DMS 273 (cell line): ENCODE data around the gene EXOC3L4.
"Not testable (repeated sequence)": the region's sequence is repeated elsewhere in the genome, so short reads cannot be mapped to it uniquely, and the experiment has no call there.

Experiments
- DNase-seq: peaks from one replicate; lab custom pipeline; 2025; ENCODE audit not compliant: unreplicated experiment; lab: John Stamatoyannopoulos, UW

Gene EXOC3L4

DNA sequence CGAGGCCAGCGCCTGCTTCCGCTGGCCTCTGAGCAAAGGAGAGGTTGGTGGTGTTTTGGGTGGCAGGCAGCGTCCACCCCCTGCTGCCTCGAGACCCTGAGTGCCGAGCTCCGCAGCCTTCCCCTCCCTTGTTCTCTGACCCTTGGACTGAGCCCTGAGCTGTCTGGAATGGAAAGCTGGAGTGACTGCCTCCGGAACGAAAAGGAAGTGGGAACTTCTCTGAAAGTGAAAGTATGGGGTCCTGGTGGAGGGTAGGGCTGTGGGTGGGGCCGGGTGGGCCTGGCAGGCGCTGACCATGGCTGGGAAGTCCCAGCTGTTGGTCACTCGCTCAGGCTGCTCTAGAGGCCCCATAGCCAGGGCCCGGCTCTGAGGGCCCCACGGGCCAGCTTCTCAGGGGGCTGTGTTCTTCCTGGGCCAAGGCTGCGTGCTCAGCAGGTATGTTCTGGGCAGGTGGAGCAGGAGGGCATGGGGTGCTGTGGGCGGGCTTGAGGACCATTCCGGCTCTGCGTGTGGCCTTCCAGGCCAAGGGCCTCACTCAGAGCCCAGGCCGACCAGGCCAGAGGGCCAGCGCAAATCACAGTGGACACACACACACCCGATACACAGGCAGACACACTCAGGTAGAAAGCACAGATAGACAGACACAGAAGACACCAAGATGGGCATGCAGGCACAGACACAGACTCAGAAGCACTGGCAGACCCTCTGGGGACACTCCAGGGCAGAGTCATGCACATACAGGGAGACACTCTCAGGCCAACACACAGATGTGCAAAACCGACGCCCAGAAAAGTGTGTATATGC is at the start of gene EXOC3L4:
TSS of gene EXOC3L4 (plus strand) at position 320 of the 804 bp plus-strand sequence. CDS start 5,495 bp downstream, outside the sequence.
- DNase-seq: no peak

DNA sequence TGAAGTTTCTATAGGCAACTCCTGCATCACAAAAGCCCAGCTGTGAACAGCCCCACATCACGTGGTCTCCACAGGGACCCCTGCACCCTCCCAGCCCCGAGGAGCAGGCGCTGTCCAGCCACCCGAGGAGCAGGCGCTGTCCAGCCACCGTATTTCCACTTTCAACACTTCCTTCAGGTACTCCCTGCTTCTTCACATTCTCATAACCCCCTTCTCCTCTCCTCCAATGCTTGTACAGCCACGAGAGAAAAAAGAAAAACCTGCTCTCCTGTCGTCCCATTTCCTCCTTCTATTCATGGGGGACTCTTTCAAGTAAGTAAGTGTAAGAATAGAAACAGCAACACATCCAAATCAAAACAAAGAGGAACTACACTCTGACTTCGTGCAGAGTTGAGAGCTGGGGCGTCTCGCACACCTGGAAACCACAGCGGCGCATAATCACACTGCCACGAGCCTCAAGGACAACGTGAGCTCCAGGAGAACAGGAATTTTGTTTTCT is 49.1 kb upstream of the EXOC3L4 start:
- no peak for DNase-seq

DNA sequence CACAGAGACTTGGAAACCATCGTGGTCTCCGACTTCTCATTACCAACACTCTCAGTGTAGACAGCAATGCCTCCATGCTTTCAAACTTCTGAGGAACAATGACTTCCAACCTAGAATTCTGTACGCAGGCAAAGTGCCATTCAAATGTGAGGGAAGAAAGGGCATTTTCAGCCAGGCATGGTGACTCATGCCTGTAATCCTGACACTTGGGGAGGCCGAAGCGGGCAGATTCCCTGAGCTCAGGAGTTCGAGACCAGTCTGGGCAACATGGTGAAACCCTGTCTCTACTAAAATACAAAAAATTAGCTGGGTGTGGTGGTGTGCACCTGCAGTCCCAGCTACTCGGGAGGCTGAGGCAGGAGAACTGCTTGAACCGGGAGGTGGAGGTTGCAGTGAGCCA is 47.1 kb upstream of the EXOC3L4 start:
- not testable (repeated sequence) for DNase-seq

DNA sequence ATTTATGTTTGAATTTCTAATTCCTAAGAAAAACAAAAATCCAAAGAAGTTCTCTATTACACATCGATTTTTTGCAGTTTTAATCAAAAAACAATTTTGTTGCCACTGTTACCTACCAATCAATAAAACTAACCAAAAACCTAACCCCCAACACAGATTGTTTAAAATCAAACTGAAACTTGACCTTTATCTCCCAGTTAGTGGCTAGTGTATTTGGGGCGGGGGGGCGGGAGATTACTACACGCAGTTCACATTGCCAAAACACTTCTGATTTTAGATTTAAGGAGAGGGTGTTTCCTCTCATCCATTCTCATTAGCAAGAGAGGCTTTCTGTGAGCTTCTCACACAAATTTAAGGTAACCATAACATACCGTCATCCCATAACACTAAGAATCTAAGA is 43.6 kb upstream of the EXOC3L4 start:
- no peak for DNase-seq

DNA sequence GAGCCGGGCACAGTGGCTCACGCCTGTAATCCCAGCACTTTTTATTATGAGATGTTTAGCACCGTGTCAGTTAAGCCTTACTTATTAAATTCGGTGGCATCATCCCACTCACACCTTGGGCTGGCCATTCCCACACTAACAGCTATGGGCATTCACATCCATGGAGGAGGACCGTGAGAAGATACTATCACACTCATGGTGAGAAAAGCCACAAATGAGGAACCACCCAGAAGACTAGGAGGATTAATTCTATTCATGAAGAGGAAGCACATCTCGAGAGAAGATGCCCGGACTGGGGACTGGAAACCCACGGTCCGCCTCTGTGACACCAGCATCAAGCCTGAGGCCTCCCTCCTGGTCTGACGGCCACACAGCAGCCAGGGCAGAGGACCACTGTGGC is 42.1 kb upstream of the EXOC3L4 start:
- DNase-seq: no peak

DNA sequence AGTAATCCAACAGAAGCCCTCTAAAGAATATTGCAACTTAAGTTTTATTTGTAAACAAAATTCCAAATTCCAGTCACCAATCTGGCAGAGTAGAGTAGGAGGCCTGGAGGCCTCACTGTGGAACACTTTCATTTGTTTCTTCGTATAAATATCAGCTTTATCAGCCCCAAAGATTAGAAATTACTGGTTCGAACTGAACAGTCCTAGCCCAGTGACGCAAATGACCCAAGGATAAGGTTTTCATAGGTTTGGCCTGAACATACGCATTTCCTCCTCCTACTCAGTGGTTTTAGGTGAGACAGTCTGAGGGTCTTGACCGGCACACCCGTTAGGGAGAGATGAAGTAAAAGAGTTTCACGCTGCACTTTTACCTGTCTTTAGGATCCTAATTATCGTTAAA is 38.8 kb upstream of the EXOC3L4 start:
- no peak for DNase-seq

DNA sequence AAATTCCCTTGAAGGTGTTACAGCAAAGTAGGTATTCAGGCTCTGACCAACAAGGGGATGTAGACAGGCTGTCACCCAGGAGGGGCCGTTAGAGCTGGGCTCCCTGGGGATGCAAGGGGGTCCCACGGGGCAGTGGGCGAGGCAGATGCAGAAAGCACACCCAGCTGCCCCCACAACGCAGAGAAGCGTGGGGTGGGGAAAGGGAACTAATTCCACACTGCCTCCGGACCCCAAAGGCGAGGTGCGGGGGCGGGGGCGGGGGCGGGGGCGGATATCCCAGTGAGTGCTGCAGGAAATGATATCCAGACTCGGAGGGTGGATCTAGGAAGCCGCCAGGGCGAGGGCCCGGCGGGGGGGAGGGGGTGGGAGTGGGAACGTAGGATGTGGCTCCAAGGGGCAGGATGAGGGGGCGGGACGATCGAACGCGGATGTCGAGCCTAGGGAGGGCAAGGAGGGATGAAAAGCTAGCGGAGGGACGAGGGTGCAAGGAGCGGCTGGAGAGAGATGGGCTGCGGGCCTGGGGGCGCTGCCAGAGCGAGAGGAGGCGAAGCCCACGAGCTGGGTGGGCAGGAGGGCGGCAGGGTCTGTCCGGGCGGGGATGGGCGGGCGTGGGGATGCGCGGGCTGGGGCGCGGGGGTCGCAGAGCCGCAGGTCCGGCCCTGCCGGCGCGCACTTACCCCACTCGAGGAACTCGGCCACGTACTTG is 38.0 kb upstream of the EXOC3L4 start:
- peak; percentile 83 for DNase-seq

DNA sequence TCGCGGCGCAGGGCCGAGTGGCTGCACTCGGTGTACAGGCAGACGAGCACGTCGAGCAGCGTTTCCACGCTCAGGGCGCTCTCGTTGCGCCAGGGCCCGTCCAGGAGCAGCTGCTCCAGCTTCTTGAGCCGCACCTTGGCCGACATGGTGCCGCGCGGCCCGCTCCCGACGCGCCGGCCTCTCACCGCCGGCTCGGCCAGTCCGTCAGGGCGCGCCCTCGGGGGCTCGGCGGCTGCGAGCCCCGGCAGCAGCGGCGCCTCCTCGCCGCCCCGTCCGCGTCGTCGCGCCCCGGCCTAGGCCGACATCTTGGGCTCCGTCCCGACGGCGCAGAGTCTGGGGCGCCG is 37.5 kb upstream of the EXOC3L4 start:
- DNase-seq: peak; percentile 75

DNA sequence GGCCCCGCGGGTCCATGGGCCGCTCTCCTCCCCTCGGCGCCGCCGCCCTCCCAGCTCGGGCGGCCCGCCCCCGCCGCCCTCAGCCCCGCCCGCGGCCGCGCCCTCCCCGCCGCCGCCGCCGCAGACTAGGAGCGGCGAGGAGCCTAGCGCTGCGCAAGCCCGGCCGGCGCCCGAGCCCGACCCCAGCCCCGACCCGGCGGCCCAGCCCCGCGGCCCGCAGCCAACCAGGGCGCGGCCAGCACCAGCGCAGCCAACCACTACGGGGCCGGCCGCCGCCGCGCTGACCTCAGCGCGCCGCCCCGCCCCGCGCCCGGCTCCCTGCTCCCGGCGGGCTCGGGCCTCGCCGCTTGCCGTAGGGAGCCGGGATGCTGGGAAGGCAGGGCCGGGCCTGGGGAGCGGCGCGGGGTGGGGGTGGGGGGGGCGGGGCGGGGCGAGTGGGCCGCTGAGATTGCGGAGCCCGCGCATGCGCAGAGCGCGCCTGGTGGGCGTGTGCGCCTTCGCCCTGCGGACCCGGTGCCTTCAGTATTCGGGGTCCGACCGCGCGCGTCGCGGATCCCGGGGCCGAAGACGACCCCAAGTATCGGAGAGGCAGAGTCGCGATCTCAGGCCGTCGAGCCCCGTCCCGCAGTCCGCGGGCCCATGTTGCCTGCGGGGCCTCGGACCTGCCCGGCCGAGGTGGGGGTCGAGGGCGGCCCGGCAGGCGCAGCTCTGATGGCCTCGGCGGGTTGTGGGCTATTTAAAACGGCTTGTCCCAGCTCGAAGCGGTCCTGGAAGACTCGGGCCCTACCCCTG is 37.0 kb upstream of the EXOC3L4 start, which contains the start of gene CDC42BPB:
TSS of gene CDC42BPB (minus strand) at position 178 of the 792 bp plus-strand sequence. CDS start 376 bp downstream, outside the sequence.
- peak; percentile 97 for DNase-seq

DNA sequence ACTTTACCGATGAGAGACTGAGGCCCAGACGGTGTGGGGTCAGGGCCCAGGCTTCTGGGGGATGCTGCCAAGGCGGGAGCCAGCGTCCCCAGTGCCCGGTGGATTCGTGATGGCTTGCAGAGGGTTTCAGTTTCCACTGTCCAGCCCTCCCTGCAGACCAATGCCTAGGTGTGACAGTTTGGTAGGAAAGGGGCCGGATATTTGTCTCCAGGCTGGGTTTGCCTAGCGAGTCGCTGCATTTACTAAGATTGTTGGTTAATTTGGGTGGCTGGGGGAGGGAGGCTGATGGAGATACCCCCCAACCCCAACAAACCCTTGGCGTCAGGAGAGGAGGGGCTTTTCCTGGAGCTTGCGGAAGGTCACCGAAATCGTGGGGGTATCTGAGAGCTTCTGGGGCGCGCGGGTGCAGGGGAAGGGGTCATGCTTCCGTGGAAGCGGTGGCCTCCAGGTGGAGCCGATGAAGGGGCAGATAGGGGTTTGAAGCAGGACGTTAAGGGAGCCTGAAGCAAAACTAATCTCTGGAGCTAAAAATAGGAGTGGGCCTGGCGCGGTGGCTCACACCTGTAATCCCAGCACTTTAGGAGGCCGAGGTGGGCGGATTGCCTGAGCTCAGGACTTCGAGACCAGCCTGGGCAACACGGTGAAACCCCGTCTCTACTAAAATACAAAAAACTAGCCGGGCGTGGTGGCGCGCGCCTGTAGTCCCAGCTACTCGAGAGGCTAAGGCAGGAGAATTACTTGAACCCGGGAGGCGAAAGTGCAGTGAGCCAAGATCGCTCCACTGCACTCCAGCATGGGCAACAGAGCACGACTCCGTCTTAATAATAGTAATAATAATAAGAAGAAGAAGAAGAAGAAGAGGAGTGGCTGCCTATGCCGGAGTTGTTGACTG is 36.1 kb upstream of the EXOC3L4 start:
- DNase-seq: no peak

DNA sequence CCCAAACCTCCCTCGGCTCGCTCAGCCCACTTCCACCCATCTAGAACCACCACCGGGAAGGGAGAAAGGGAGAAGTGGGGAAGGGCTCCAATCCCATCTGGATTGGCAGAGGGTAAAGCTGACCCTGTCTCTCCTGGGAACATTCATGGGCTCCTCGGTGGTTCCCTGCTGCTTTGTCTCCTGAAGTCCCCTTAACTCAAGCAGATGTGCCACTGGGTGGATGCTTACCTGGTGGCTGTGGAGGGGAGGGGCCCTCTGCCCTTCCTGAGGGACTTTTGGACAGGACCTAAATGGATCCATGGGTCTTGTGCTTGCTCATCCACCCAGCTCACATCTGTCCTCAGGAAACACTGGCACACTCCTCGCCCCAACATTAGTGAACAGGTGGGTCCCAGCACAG is 35.0 kb upstream of the EXOC3L4 start:
- DNase-seq: no peak

DNA sequence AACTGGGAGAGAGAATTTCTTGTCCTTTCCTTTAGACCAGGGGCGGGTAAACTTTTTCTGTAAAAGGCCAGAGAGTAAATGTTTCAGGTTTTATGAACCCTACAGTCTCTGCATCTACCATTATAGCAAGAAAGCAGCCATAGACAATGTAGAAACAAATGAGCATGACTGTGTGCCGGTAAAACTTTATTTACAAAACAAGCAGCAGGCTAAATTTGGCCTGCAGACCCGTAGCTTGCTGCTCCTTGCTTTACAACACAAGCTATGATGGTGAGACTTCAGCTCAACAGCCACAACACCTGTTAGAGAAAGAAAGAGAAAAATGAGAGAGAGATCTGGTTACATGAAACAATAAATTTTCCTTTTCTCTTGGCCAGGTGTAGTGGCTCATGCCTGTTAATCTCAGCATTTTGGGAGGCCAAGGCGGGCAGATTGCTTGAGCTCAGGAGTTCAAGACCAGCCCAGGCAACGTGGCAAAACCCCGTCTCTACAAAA is 33.0 kb upstream of the EXOC3L4 start:
- DNase-seq: no peak

DNA sequence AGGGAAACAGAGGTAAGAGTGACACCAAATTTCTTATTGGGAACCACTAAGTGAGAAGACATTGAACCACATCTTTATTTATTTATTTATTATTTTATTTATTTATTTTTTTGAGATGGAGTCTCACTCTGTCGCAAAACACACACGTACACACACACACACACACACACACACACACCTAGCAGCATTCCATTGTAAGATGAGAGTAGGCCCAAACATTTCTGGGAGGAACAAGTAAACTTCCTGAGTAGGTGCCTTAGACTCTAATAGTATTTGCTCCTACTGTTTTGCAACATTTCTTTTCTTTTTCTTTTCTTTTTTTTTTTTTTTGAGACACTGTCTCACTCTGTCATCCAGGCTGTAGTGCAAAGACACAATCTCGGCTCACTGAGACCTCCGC is 30.1 kb upstream of the EXOC3L4 start:
- no peak for DNase-seq

DNA sequence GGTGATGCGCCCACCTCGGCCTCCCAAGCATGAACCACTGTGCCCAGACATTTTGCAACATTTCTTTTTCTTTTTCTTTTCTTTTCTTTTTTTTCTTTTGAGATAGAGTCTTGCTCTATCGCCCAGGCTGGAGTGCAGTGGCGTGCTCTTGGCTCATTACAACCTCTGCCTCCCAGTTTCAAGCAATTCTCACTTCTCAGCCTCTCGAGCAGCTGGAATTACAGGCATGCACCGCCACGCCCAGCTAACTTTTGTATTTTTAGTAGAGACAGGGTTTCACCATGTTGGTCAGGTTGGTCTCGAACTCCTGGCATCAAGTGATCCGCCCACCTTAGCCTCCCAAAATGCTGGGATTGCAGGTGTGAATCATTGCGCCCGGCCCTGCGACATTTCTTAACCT is 29.5 kb upstream of the EXOC3L4 start:
- DNase-seq: no peak

DNA sequence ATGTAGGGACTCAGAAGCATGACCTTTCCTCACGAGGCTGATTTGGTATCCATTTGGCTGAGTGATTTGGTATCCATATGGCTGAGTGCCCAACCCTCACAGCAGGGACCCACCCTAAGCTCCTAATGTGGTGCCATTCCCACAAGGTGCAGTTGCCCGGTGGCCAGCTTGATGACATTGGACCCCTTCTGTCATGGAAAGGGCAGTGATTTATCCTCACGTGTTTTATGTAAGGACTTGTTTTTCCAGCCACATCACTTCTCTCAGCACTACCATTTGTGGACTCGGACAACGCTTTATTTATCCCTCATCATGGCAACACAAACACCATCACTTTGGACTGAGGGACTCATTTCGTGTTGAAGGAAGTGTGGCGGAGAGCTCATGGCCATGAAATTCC is 28.7 kb upstream of the EXOC3L4 start:
- DNase-seq: no peak

DNA sequence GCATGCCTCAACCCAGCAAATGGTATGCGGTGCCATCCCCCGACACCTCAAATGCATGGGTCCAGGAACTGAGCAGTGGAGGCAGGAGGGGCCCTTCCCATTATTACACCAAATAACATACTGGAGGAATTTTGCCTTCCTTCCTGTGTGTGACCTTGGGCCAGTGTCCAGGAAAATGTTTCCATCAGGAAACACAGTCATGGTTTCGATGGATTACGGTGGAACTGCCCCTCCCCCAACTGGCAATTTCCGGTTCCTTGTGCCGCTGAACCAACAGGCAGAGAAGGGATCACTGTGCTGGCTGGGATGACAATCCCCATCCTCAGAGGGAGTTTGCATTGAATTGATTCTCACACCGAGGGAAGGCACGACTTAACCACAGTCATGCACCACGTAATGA is 28.1 kb upstream of the EXOC3L4 start:
- DNase-seq: no peak

DNA sequence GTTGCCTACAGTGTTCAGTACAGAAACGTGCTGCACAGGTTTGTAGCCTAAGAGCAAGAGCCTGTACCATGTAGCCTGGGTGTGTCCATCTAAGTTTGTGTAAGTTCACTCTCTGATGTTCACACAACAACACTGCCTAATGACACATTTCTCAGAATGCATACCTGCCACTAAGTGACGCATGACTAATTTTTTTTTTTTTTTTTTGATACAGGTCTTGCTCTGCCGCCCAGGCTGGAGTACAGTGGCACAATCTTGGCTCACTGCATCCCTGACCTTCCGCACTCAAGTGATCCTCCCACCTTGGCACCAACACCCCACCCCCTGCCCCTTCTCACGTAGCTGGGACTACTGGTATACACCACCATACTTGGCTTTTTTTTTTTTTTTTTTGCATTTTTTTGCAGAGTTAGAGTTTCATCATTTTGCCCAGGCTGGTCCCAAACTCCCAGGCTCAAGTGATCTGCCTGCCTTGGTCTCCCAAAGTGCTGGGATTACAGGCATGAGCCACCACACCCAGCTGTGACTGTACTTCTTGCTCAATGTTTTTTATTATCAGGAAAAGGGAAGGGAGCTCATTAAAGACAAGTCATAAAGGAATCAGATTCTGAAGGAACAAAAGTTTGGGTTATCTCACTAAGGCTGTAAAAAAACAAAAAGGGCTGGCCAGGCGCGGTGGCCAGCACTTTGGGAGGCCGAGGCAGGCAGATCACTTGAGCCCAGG is 27.1 kb upstream of the EXOC3L4 start:
- DNase-seq: no peak

DNA sequence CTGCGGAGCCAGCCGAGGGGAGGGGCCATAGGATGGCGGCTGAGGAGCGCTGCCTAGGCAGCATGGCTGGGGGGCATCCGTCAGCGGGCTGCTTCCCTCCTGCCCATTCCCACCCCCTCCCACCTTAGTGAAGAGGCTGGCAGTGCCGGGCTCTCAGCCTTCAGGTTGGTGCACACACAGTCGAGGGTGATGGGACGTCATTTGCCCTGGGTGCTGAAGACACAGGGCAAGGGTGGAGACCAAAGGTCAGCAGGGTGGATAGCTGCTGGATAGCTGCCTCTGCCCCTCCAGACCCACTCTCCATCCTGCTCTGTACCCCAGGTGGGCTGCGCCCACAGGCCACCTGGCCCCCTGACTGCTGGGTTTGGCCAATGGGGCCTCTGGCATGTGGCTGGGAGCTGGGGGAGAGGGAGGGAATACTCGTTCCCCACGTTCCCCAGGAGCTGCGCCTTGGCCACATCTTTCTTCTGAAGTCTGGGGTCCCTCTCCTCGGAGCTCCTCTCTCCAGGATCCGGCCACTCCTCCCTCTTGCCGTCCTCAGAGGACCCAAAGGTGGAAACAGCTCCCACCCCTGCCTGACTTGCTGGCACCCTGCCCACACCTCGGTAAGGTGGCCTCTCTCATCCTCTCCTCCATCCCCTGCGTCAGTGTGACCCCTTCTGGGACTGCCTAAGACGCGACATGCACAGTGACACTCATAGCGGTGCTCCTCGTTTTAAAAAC is 26.0 kb upstream of the EXOC3L4 start:
- no peak for DNase-seq

DNA sequence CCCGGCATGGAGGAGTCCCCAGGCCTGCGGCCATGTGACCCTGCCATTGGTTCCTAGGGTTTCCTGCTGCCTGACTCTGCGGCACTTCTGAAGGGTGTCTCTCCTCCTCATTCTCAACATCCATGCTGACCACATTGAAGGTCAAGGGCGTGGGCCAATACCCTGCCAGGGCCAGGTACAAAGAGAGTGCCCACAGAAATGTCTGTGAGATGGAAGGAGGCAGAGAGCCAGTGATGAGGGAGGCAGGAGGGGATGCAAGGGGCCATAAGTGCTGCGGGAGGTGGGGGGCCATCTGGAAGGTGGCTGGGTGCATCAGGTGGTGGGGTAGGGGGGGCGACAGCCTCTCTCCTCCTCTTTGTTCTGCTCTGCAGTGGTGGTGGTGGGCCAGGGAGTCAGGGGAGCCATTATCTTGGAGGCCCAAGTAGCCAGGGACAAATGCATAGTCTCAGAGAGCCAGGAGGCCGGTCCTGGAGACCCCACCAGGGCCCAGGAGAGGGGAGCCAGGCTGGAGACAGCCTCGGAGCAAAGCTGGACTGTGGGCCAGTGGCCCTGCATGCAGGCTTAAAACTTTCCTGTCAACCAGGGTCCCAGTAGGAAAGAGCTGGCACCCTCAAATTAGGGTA is 24.2 kb upstream of the EXOC3L4 start:
- no peak for DNase-seq
